Ovary (tissue), 3 donors: ENCODE measurements around the gene HMMR.

ENCODE experiments used
- EP300 ChIP-seq: sonication (generic); formaldehyde crosslinking; IDR thresholded peaks from one replicate; pipeline ENCODE4 v1.6.1; 2017; ENCODE audit warnings: antibody characterized with exemption
- POLR2A ChIP-seq: fragments of 450-650 bp; IDR thresholded peaks from one replicate; pipeline ENCODE4 v1.6.1; 2017; ENCODE audit warnings: antibody characterized with exemption, mild to moderate bottlenecking, moderate library complexity
- TF ChIP-seq, protein P1 (sequence below), 3 donors: fragments of 450-650 bp in 2 of 3; fragments of 200-600 bp in 1 of 3; IDR thresholded peaks; one replicate each; pipeline versions ENCODE4 v1.5.1 to v1.8.0; 2016 to 2022; ENCODE audit warnings: antibody characterized with exemption in 3 of 3, mild to moderate bottlenecking in 1 of 3
- donor health status: DM: no; HTN: no; CAD: no.

- TF ChIP-seq, protein P1, sequence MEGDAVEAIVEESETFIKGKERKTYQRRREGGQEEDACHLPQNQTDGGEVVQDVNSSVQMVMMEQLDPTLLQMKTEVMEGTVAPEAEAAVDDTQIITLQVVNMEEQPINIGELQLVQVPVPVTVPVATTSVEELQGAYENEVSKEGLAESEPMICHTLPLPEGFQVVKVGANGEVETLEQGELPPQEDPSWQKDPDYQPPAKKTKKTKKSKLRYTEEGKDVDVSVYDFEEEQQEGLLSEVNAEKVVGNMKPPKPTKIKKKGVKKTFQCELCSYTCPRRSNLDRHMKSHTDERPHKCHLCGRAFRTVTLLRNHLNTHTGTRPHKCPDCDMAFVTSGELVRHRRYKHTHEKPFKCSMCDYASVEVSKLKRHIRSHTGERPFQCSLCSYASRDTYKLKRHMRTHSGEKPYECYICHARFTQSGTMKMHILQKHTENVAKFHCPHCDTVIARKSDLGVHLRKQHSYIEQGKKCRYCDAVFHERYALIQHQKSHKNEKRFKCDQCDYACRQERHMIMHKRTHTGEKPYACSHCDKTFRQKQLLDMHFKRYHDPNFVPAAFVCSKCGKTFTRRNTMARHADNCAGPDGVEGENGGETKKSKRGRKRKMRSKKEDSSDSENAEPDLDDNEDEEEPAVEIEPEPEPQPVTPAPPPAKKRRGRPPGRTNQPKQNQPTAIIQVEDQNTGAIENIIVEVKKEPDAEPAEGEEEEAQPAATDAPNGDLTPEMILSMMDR (IDR thresholded peaks at IDR 0.05): no peak
- TF ChIP-seq POLR2A: no peak
- no peak for TF ChIP-seq EP300
These were observed 42.1 kb downstream of the HMMR start for GRCh38 chr5:163502521-163502920.
